ENCODE measurements around the gene FRYL.
"Not testable (repeated sequence)": the region's sequence is repeated elsewhere in the genome, so short reads cannot be mapped to it uniquely, and the experiment has no call there.

Gene FRYL

GRCh38 chr4:48483006-48483776, 296.9 kb downstream of the FRYL start, which contains the start of gene SLC10A4:
Gene SLC10A4 (plus strand): TSS chr4:48483343. CDS start chr4:48483562, 219 bp downstream.
- peak; percentile 60 for DNase-seq

- no peak for DNase-seq
Measured at GRCh38 chr4:48481581-48481980, 298.5 kb downstream of the FRYL start.

GRCh38 chr4:48478273-48478672, 301.8 kb downstream of the FRYL start:
- DNase-seq, result no peak

- DNase-seq, result no peak
Measured at GRCh38 chr4:48475770-48476169, 304.3 kb downstream of the FRYL start.

GRCh38 chr4:48472794-48473193, 307.3 kb downstream of the FRYL start:
- DNase-seq, result no peak

- no peak for DNase-seq
Measured at GRCh38 chr4:48470570-48470969, 309.5 kb downstream of the FRYL start.

- DNase-seq, result no peak
Measured at GRCh38 chr4:48470137-48470536, 309.9 kb downstream of the FRYL start.

- DNase-seq, result no peak
Measured at GRCh38 chr4:48467891-48468290, 312.2 kb downstream of the FRYL start.

GRCh38 chr4:48467442-48467841, 312.6 kb downstream of the FRYL start:
- no peak for DNase-seq

- DNase-seq, result no peak
Measured at GRCh38 chr4:48462363-48462762, 317.7 kb downstream of the FRYL start.

GRCh38 chr4:48461000-48461399, 319.1 kb downstream of the FRYL start:
- DNase-seq, result no peak

- DNase-seq, result no peak
Measured at GRCh38 chr4:48454591-48454990, 325.5 kb downstream of the FRYL start.

- DNase-seq, result not testable (repeated sequence)
Measured at GRCh38 chr4:48451656-48452055, 328.4 kb downstream of the FRYL start.

GRCh38 chr4:48450740-48451139, 329.3 kb downstream of the FRYL start:
- DNase-seq, result no peak

GRCh38 chr4:48449151-48449550, 330.9 kb downstream of the FRYL start:
- no peak for DNase-seq
